Inflammatory macrophage (primary cell): ENCODE measurements around the gene CHST10.
"Not testable (repeated sequence)": the region's sequence is repeated elsewhere in the genome, so short reads cannot be mapped to it uniquely, and the experiment has no call there.

Experiments used
- DNase-seq, 2 donors: peaks; one replicate each; pipeline ENCODE4 v3.0.0-alpha.2; 2020 to 2022
- total RNA-seq, 18 experiments: gene quantifications; one replicate each; lab custom pipeline; 2026; ENCODE audit warnings: mixed read lengths in 6 of 18, inconsistent platforms in 2 of 18; lab: John Stamatoyannopoulos, UW

Gene CHST10
- total RNA-seq: 0.29 to 7.2 (median 4.8) reads per million in 18 experiments

- DNase-seq: peak; percentile 23 to 57
These were observed at the start of gene CHST10 for GRCh38 chr2:100416935-100417710. CHST10 (minus strand) TSS chr2:100417668; CDS start chr2:100406675, 10,993 bp downstream.

- DNase-seq: peak in 1 of 2 donors; percentile 8
These were observed 43.5 kb upstream of the CHST10 start for GRCh38 chr2:100460904-100461530.

- DNase-seq: not testable (repeated sequence)
These were observed 38.9 kb upstream of the CHST10 start for GRCh38 chr2:100456357-100456756.

GRCh38 chr2:100453853-100454252 is 36.4 kb upstream of the CHST10 start:
- no peak for DNase-seq

GRCh38 chr2:100451734-100452133 is 34.3 kb upstream of the CHST10 start:
- DNase-seq: no peak

GRCh38 chr2:100451092-100451491 is 33.6 kb upstream of the CHST10 start:
- peak; percentile 26 to 64 for DNase-seq

- no peak for DNase-seq
These were observed 29.2 kb upstream of the CHST10 start for GRCh38 chr2:100446696-100447095.

- no peak for DNase-seq
These were observed 20.3 kb upstream of the CHST10 start for GRCh38 chr2:100437751-100438150.

GRCh38 chr2:100429726-100430125 is 12.3 kb upstream of the CHST10 start:
- peak in 1 of 2 donors; percentile 11 for DNase-seq

- peak; percentile 72 to 78 for DNase-seq
These were observed 10.3 kb upstream of the CHST10 start for GRCh38 chr2:100427627-100428258.

GRCh38 chr2:100427111-100427510 is 9.6 kb upstream of the CHST10 start:
- DNase-seq: no peak

GRCh38 chr2:100426384-100426720 is 8.9 kb upstream of the CHST10 start:
- DNase-seq: no peak

- DNase-seq: peak; percentile 53 to 80
These were observed 8.3 kb upstream of the CHST10 start for GRCh38 chr2:100425573-100426383.

GRCh38 chr2:100425107-100425506 is 7.6 kb upstream of the CHST10 start:
- DNase-seq: no peak

- DNase-seq: no peak
These were observed 6.9 kb upstream of the CHST10 start for GRCh38 chr2:100424277-100424875.

- no peak for DNase-seq
These were observed 6.2 kb upstream of the CHST10 start for GRCh38 chr2:100423631-100424030.

- DNase-seq: peak; percentile 22 to 51
These were observed 5.0 kb upstream of the CHST10 start for GRCh38 chr2:100422320-100423055.

GRCh38 chr2:100419915-100420314 is 2.4 kb upstream of the CHST10 start:
- peak; percentile 14 to 47 for DNase-seq

GRCh38 chr2:100418406-100418962 is 1.0 kb upstream of the CHST10 start:
- no peak for DNase-seq

- no peak for DNase-seq
These were observed 250 bp upstream of the CHST10 start for GRCh38 chr2:100417711-100418124.

GRCh38 chr2:100416397-100416934 is 1.0 kb downstream of the CHST10 start:
- DNase-seq: no peak
